Right atrium auricular region (tissue), 2 donors: ENCODE results near the gene FAM217A. TPM values are rescaled to one million over a fixed set of nuclear protein-coding genes. Genes with fewer than 3 reads are reported as not detected.

Experiments used
- DNase-seq: peaks from one replicate; pipeline ENCODE4 v3.0.0-alpha.2; 2019; ENCODE audit warnings: low spot score
- H3K27ac ChIP-seq, 2 donors: fragments of 200-600 bp; sonication (generic); 1 replicate in 1 of 2; 2 replicates in 1 of 2; pipeline ENCODE4 v1.5.1; 2016 to 2019
- H3K27me3 ChIP-seq, 2 donors: fragments of 200-600 bp; sonication (generic); one replicate each; pipeline versions ENCODE4 v1.5.1 to v1.6.0; 2017 to 2019
- H3K36me3 ChIP-seq: fragments of 200-600 bp; sonication (generic); one replicate; pipeline ENCODE4 v1.5.1; 2016
- H3K4me1 ChIP-seq, 2 donors: fragments of 200-600 bp; sonication (generic); one replicate each; pipeline versions ENCODE4 v1.5.1 to v1.6.0; 2017 to 2019
- H3K4me3 ChIP-seq, 2 donors: fragments of 200-600 bp; sonication (generic); 1 replicate in 1 of 2; 2 replicates in 1 of 2; pipeline ENCODE4 v1.5.1; 2017 to 2019; ENCODE audit warnings: mild to moderate bottlenecking in 1 of 2, moderate library complexity in 1 of 2
- H3K9me3 ChIP-seq, 2 donors: fragments of 200-600 bp; sonication (generic); one replicate each; pipeline ENCODE4 v1.5.1; 2019
- CTCF ChIP-seq, 2 donors: fragments of 200-600 bp; sonication (generic); IDR thresholded peaks; one replicate each; pipeline ENCODE4 v1.5.1; 2019; ENCODE audit warnings: antibody characterized with exemption in 2 of 2
- total RNA-seq, 2 donors: library from RNA; depleted of rRNA; stranded (reverse); fragments of >200 nt; gene quantifications; one replicate each; pipeline ENCODE4 v1.1.0, GENCODE V29; 2016

FAM217A gene
- total RNA-seq, 2 donors from 2014 or later, result not detected

- no peak for DNase-seq
- H3K36me3 ChIP-seq, result no peaks in the 10 kb centered on the region
- H3K27ac ChIP-seq, result no peak overlapping the region
- H3K9me3 ChIP-seq, result peaks cover 0 to 10% of the 10 kb centered on the region in 2 donors
- peaks cover 0 to 7% of the 10 kb centered on the region in 2 donors for H3K4me1 ChIP-seq
- no peak overlapping the region for H3K4me3 ChIP-seq
- TF ChIP-seq CTCF (IDR thresholded peaks at IDR 0.05), result no peak
- no peaks in the 10 kb centered on the region for H3K27me3 ChIP-seq
These were observed 28.9 kb upstream of the FAM217A start for GRCh38 chr6:4107873-4108272.

- H3K4me3 ChIP-seq, result no peak overlapping the region
- DNase-seq, result no peak
- H3K27ac ChIP-seq, result no peak overlapping the region
- H3K4me1 ChIP-seq, result peaks cover 0 to 7% of the 10 kb centered on the region in 2 donors
- TF ChIP-seq CTCF (IDR thresholded peaks at IDR 0.05), result no peak
- H3K9me3 ChIP-seq, result no peaks in the 10 kb centered on the region
- no peaks in the 10 kb centered on the region for H3K27me3 ChIP-seq
- H3K36me3 ChIP-seq, result no peaks in the 10 kb centered on the region
These were observed 27.1 kb upstream of the FAM217A start for GRCh38 chr6:4105980-4106536.

- Histone ChIP-seq H3K27me3 (no peaks in the 10 kb centered on the region), H3K4me3 (no peak overlapping the region), H3K27ac (no peak overlapping the region), H3K9me3 (no peaks in the 10 kb centered on the region), H3K36me3 (no peaks in the 10 kb centered on the region), H3K4me1 (no peaks in the 10 kb centered on the region)
- no peak for TF ChIP-seq CTCF (IDR thresholded peaks at IDR 0.05)
- DNase-seq, result no peak
These were observed 25.0 kb upstream of the FAM217A start for GRCh38 chr6:4103929-4104328.

GRCh38 chr6:4102687-4103244 is 23.8 kb upstream of the FAM217A start:
- Histone ChIP-seq H3K4me3 (no peak overlapping the region), H3K27me3 (no peaks in the 10 kb centered on the region), H3K4me1 (no peaks in the 10 kb centered on the region), H3K36me3 (no peaks in the 10 kb centered on the region), H3K9me3 (no peaks in the 10 kb centered on the region), H3K27ac (no peak overlapping the region)
- DNase-seq, result no peak
- TF ChIP-seq CTCF (IDR thresholded peaks at IDR 0.05), result no peak

- H3K27ac ChIP-seq, result no peak overlapping the region
- H3K36me3 ChIP-seq, result no peaks in the 10 kb centered on the region
- no peaks in the 10 kb centered on the region for H3K27me3 ChIP-seq
- H3K4me1 ChIP-seq, result no peaks in the 10 kb centered on the region
- no peak overlapping the region for H3K4me3 ChIP-seq
- no peaks in the 10 kb centered on the region for H3K9me3 ChIP-seq
- DNase-seq, result no peak
- TF ChIP-seq CTCF (IDR thresholded peaks at IDR 0.05), result no peak
These were observed 22.4 kb upstream of the FAM217A start for GRCh38 chr6:4101298-4101697.

- Histone ChIP-seq H3K27me3 (no peaks in the 10 kb centered on the region), H3K27ac (no peak overlapping the region), H3K4me3 (no peak overlapping the region), H3K4me1 (no peaks in the 10 kb centered on the region), H3K9me3 (no peaks in the 10 kb centered on the region), H3K36me3 (no peaks in the 10 kb centered on the region)
- DNase-seq, result no peak
- no peak for TF ChIP-seq CTCF (IDR thresholded peaks at IDR 0.05)
These were observed 21.7 kb upstream of the FAM217A start for GRCh38 chr6:4100655-4101054.
